IgD-negative memory B cell (primary cell): ENCODE data around the gene SELENOI. TPM values are rescaled to one million over a fixed set of nuclear protein-coding genes. Genes with fewer than 3 reads are reported as not detected.
A peak's percentile ranks its signal among the peaks of the same experiment; 100 is the strongest.
"Not testable (repeated sequence)": the region's sequence is repeated elsewhere in the genome, so short reads cannot be mapped to it uniquely, and the experiment has no call there.

Source experiments
- H3K27ac Mint-ChIP-seq, 3 donors: one replicate each; pipeline ENCODE4 v1.8.0; 2020 to 2022; ENCODE audit warnings: mild to moderate bottlenecking in 3 of 3, mixed read lengths in 3 of 3, moderate library complexity in 1 of 3
- H3K27me3 Mint-ChIP-seq: one replicate; pipeline ENCODE4 v1.8.0; 2021; ENCODE audit warnings: mixed read lengths
- H3K36me3 Mint-ChIP-seq: one replicate; pipeline ENCODE4 v1.8.0; 2020; ENCODE audit warnings: mild to moderate bottlenecking, mixed read lengths
- H3K4me1 Mint-ChIP-seq, 3 donors: one replicate each; pipeline ENCODE4 v1.8.0; 2020 to 2022; ENCODE audit warnings: mixed read lengths in 3 of 3, mild to moderate bottlenecking in 1 of 3
- H3K4me3 Mint-ChIP-seq, 4 donors: one replicate each; pipeline ENCODE4 v1.8.0; 2020 to 2022; ENCODE audit warnings: mild to moderate bottlenecking in 4 of 4, mixed read lengths in 4 of 4, moderate library complexity in 3 of 4
- H3K9me3 Mint-ChIP-seq, 3 donors: one replicate each; pipeline ENCODE4 v1.8.0; 2020 to 2021; ENCODE audit warnings: mixed read lengths in 3 of 3, mild to moderate bottlenecking in 1 of 3
- polyA plus RNA-seq: library from polyadenylated mRNA; unstranded; fragments of 300-500 nt; fragmentation: Illumina TruSeq; gene quantifications from one replicate; pipeline ENCODE4 v1.2.3, GENCODE V29; 2021

SELENOI gene
- polyA plus RNA-seq, 1 donor from 2014 or later, result 2.6 TPM

GRCh38 chr2:26317377-26318105, 28.4 kb upstream of the SELENOI start:
- H3K36me3 Mint-ChIP-seq, result peaks cover 5% of the 10 kb centered on the region
- no peaks in the 10 kb centered on the region for H3K27me3 Mint-ChIP-seq
- no peak overlapping the region for H3K27ac Mint-ChIP-seq
- H3K4me3 Mint-ChIP-seq, result peak overlapping the region in 1 of 4 donors; percentile 63
- no peaks in the 10 kb centered on the region for H3K4me1 Mint-ChIP-seq
- no peaks in the 10 kb centered on the region for H3K9me3 Mint-ChIP-seq

GRCh38 chr2:26318950-26319349, 27.0 kb upstream of the SELENOI start:
- H3K27ac Mint-ChIP-seq, result no peak overlapping the region

GRCh38 chr2:26324479-26324878, 21.5 kb upstream of the SELENOI start:
- not testable (repeated sequence) for H3K4me3 Mint-ChIP-seq, H3K27ac Mint-ChIP-seq, H3K9me3 Mint-ChIP-seq, H3K27me3 Mint-ChIP-seq, H3K4me1 Mint-ChIP-seq, H3K36me3 Mint-ChIP-seq

More at GRCh38 chr2:26318950-26319349, 27.0 kb upstream of the SELENOI start:
- H3K36me3 Mint-ChIP-seq, result peaks cover 5% of the 10 kb centered on the region
- H3K4me1 Mint-ChIP-seq, result no peaks in the 10 kb centered on the region
- no peak overlapping the region for H3K4me3 Mint-ChIP-seq
- H3K9me3 Mint-ChIP-seq, result no peaks in the 10 kb centered on the region
- no peaks in the 10 kb centered on the region for H3K27me3 Mint-ChIP-seq

GRCh38 chr2:26324903-26325302, 21.0 kb upstream of the SELENOI start:
- Mint-ChIP-seq H3K27me3 (no peaks in the 10 kb centered on the region), H3K4me1 (peaks cover 0 to 3% (median 2%) of the 10 kb centered on the region in 3 donors), H3K27ac (no peak overlapping the region), H3K4me3 (no peak overlapping the region), H3K9me3 (peaks cover 0 to 2% (median 0%) of the 10 kb centered on the region in 3 donors), H3K36me3 (no peaks in the 10 kb centered on the region)

- H3K4me1 Mint-ChIP-seq, result peaks cover 0 to 6% (median 5%) of the 10 kb centered on the region in 3 donors
- no peak overlapping the region for H3K27ac Mint-ChIP-seq
- H3K36me3 Mint-ChIP-seq, result no peaks in the 10 kb centered on the region
- no peaks in the 10 kb centered on the region for H3K27me3 Mint-ChIP-seq
- peaks cover 0 to 2% (median 0%) of the 10 kb centered on the region in 3 donors for H3K9me3 Mint-ChIP-seq
- no peak overlapping the region for H3K4me3 Mint-ChIP-seq
Observed at GRCh38 chr2:26325851-26326250, 20.1 kb upstream of the SELENOI start.

- peaks cover 0 to 2% (median 0%) of the 10 kb centered on the region in 3 donors for H3K9me3 Mint-ChIP-seq
- no peak overlapping the region for H3K4me3 Mint-ChIP-seq
- no peaks in the 10 kb centered on the region for H3K27me3 Mint-ChIP-seq
- H3K27ac Mint-ChIP-seq, result no peak overlapping the region
- peaks cover 0 to 6% (median 5%) of the 10 kb centered on the region in 3 donors for H3K4me1 Mint-ChIP-seq
- H3K36me3 Mint-ChIP-seq, result no peaks in the 10 kb centered on the region
Observed at GRCh38 chr2:26326514-26326913, 19.4 kb upstream of the SELENOI start.

GRCh38 chr2:26327291-26328272, 18.4 kb upstream of the SELENOI start:
- peaks cover 0 to 2% (median 0%) of the 10 kb centered on the region in 3 donors for H3K9me3 Mint-ChIP-seq
- H3K36me3 Mint-ChIP-seq, result no peaks in the 10 kb centered on the region
- no peak overlapping the region for H3K4me3 Mint-ChIP-seq
- no peak overlapping the region for H3K27ac Mint-ChIP-seq
- no peaks in the 10 kb centered on the region for H3K27me3 Mint-ChIP-seq
- H3K4me1 Mint-ChIP-seq, result peaks cover 0 to 6% (median 5%) of the 10 kb centered on the region in 3 donors

GRCh38 chr2:26329083-26329482, 16.9 kb upstream of the SELENOI start:
- H3K9me3 Mint-ChIP-seq, H3K27me3 Mint-ChIP-seq, H3K4me3 Mint-ChIP-seq, H3K36me3 Mint-ChIP-seq, H3K4me1 Mint-ChIP-seq, H3K27ac Mint-ChIP-seq: not testable (repeated sequence)

- H3K4me1 Mint-ChIP-seq, result peaks cover 0 to 6% (median 5%) of the 10 kb centered on the region in 3 donors
- no peaks in the 10 kb centered on the region for H3K9me3 Mint-ChIP-seq
- H3K4me3 Mint-ChIP-seq, result no peak overlapping the region
- no peaks in the 10 kb centered on the region for H3K27me3 Mint-ChIP-seq
- H3K27ac Mint-ChIP-seq, result peak overlapping the region in 1 of 3 donors; percentile 9
- no peaks in the 10 kb centered on the region for H3K36me3 Mint-ChIP-seq
Observed at GRCh38 chr2:26330114-26330549, 15.8 kb upstream of the SELENOI start.

- H3K27me3 Mint-ChIP-seq, result no peaks in the 10 kb centered on the region
- no peak overlapping the region for H3K4me3 Mint-ChIP-seq
- H3K9me3 Mint-ChIP-seq, result no peaks in the 10 kb centered on the region
- H3K4me1 Mint-ChIP-seq, result peaks cover 0 to 6% (median 5%) of the 10 kb centered on the region in 3 donors
- no peak overlapping the region for H3K27ac Mint-ChIP-seq
- H3K36me3 Mint-ChIP-seq, result no peaks in the 10 kb centered on the region
Observed at GRCh38 chr2:26330604-26331003, 15.3 kb upstream of the SELENOI start.

- H3K9me3 Mint-ChIP-seq, H3K4me1 Mint-ChIP-seq, H3K27ac Mint-ChIP-seq, H3K4me3 Mint-ChIP-seq, H3K27me3 Mint-ChIP-seq, H3K36me3 Mint-ChIP-seq: not testable (repeated sequence)
Observed at GRCh38 chr2:26331321-26331720, 14.6 kb upstream of the SELENOI start.

- no peak overlapping the region for H3K4me3 Mint-ChIP-seq
- H3K27ac Mint-ChIP-seq, result no peak overlapping the region
- no peaks in the 10 kb centered on the region for H3K9me3 Mint-ChIP-seq
- no peaks in the 10 kb centered on the region for H3K27me3 Mint-ChIP-seq
- peaks cover 0 to 6% (median 5%) of the 10 kb centered on the region in 3 donors for H3K4me1 Mint-ChIP-seq
- no peaks in the 10 kb centered on the region for H3K36me3 Mint-ChIP-seq
Observed at GRCh38 chr2:26333293-26333692, 12.7 kb upstream of the SELENOI start.

GRCh38 chr2:26335231-26335630, 10.7 kb upstream of the SELENOI start:
- H3K9me3 Mint-ChIP-seq, result no peaks in the 10 kb centered on the region

GRCh38 chr2:26336719-26337118, 9.2 kb upstream of the SELENOI start:
- H3K36me3 Mint-ChIP-seq, result no peaks in the 10 kb centered on the region
- H3K4me3 Mint-ChIP-seq, result no peak overlapping the region
- no peaks in the 10 kb centered on the region for H3K27me3 Mint-ChIP-seq
- H3K27ac Mint-ChIP-seq, result peak overlapping the region in 1 of 3 donors; percentile 32
- peaks cover 0 to 2% (median 2%) of the 10 kb centered on the region in 3 donors for H3K4me1 Mint-ChIP-seq
- no peaks in the 10 kb centered on the region for H3K9me3 Mint-ChIP-seq

More at GRCh38 chr2:26335231-26335630, 10.7 kb upstream of the SELENOI start:
- Mint-ChIP-seq H3K4me1 (no peaks in the 10 kb centered on the region), H3K27me3 (no peaks in the 10 kb centered on the region), H3K27ac (no peak overlapping the region), H3K36me3 (no peaks in the 10 kb centered on the region), H3K4me3 (no peak overlapping the region)

GRCh38 chr2:26337298-26337697, 8.6 kb upstream of the SELENOI start:
- Mint-ChIP-seq H3K4me3 (no peak overlapping the region), H3K27ac (peak overlapping the region in 1 of 3 donors; percentile 32), H3K36me3 (no peaks in the 10 kb centered on the region), H3K4me1 (peaks cover 0 to 2% (median 2%) of the 10 kb centered on the region in 3 donors), H3K27me3 (no peaks in the 10 kb centered on the region), H3K9me3 (no peaks in the 10 kb centered on the region)
